Spleen (tissue), 11 donors: ENCODE results near the gene LTF. TPM values are rescaled to one million over a fixed set of nuclear protein-coding genes. Genes with fewer than 3 reads are reported as not detected.

Source experiments
- DNase-seq: peaks from one replicate; pipeline ENCODE4 v3.0.0-alpha.2; 2020
- H3K27ac ChIP-seq, 8 donors: fragments of 200-600 bp; sonication (generic) in 7 of 8; 1 replicate in 4 of 8; 2 replicates in 4 of 8; pipeline versions ENCODE4 v1.5.0 to v1.8.0; 2016 to 2021; ENCODE audit warnings: inconsistent platforms in 4 of 8, mild to moderate bottlenecking in 4 of 8, moderate library complexity in 1 of 8
- H3K27me3 ChIP-seq, 7 donors: fragments of 200-600 bp; sonication (generic) in 6 of 7; replicated peaks in 1 of 7; 1 replicate in 4 of 7; 2 replicates in 3 of 7; pipeline versions ENCODE4 v1.5.0 to v1.8.0; 2016 to 2021; ENCODE audit warnings: inconsistent platforms in 3 of 7, mild to moderate bottlenecking in 1 of 7
- H3K36me3 ChIP-seq, 6 donors: fragments of 200-600 bp; sonication (generic) in 5 of 6; 1 replicate in 4 of 6; 2 replicates in 2 of 6; pipeline versions ENCODE4 v1.5.0 to v1.8.0; 2016 to 2021; ENCODE audit warnings: inconsistent platforms in 2 of 6
- H3K4me1 ChIP-seq, 6 donors: fragments of 200-600 bp; sonication (generic) in 5 of 6; 1 replicate in 3 of 6; 2 replicates in 3 of 6; pipeline versions ENCODE4 v1.5.0 to v1.8.0; 2016 to 2021; ENCODE audit warnings: inconsistent platforms in 3 of 6
- H3K4me3 ChIP-seq, 8 donors: fragments of 200-600 bp; sonication (generic) in 7 of 8; 1 replicate in 4 of 8; 2 replicates in 4 of 8; pipeline versions ENCODE4 v1.5.0 to v1.8.0; 2016 to 2021; ENCODE audit warnings: inconsistent platforms in 4 of 8, mild to moderate bottlenecking in 4 of 8, moderate library complexity in 2 of 8
- H3K9me3 ChIP-seq, 8 donors: fragments of 200-600 bp; sonication (generic) in 7 of 8; 1 replicate in 4 of 8; 2 replicates in 4 of 8; pipeline versions ENCODE4 v1.5.0 to v1.8.0; 2016 to 2021; ENCODE audit warnings: inconsistent platforms in 4 of 8
- CTCF ChIP-seq, 11 experiments: fragments of 200-600 bp in 7 of 11; fragments of 450-650 bp in 4 of 11; sonication (generic) in 4 of 11; IDR thresholded peaks in 8 of 11; conservative IDR thresholded peaks in 3 of 11; 1 replicate in 7 of 11; 2 replicates in 4 of 11; pipeline versions ENCODE4 v1.4.0 to v1.8.0; 2016 to 2021; ENCODE audit warnings: antibody characterized with exemption in 11 of 11, inconsistent platforms in 4 of 11, mild to moderate bottlenecking in 1 of 11
- POLR2A ChIP-seq, 3 donors: fragments of 450-650 bp; IDR thresholded peaks; one replicate each; pipeline ENCODE4 v1.5.1; 2017; ENCODE audit warnings: antibody characterized with exemption in 3 of 3, mild to moderate bottlenecking in 1 of 3
- POLR2AphosphoS5 ChIP-seq, 3 donors: sonication (generic); formaldehyde crosslinking; IDR thresholded peaks; one replicate each; pipeline ENCODE4 v1.5.1; 2017; ENCODE audit warnings: antibody characterized with exemption in 3 of 3
- WGBS, 5 donors: extraction: QIAGEN DNeasy Blood & Tissue Kit in 3 of 5; methylation state at CpG; one replicate each; pipeline versions ENCODE4 v1.1.5 to v1.1.7; 2013 to 2018; 5-methylcytosine and 5-hydroxymethylcytosine counted together
- intact Hi-C: fragments of 100-400 bp; cut with DNase I; formaldehyde crosslinking; loops from one replicate; pipeline ENCODE4 v1.15.0; 2023; ENCODE audit warnings: low total_unique reads
- polyA plus RNA-seq, 3 donors: library from polyadenylated mRNA; stranded (reverse); fragments of 200-250 nt; gene quantifications; one replicate each; pipeline ENCODE4 v1.2.1, GENCODE V29; 2013
- total RNA-seq, 7 donors: library from RNA; depleted of rRNA in 3 of 7; stranded (reverse); fragments of >200 nt in 3 of 7; fragmentation: NEBNext Ultra II Directional in 4 of 7; extraction: Animal tissue kit (Norgen Biotek cat#: 25700) in 4 of 7; gene quantifications; one replicate each; pipeline versions ENCODE4 v1.1.0 to v1.2.1, GENCODE V29; 2016 to 2021
- donor health status: healthy with polysubstance abuse.
- donor health status: DM: no; HTN: no; CAD: no; lungs with moderate emphysema.
- donor health status: DM: no; HTN: no; CAD: no.
- donor health status: Bipolar disorder and iron deficiency.
- donor health status: healthy.
- donor health status: DM: no; HTN: no; CAD: no.
- donor health status: DM: yes; HTN: yes; CAD: no.

Gene LTF
- total and polyA plus RNA-seq, 10 donors = 15.2 to 598 (median 56.0) TPM

- H3K4me3 ChIP-seq = no peak overlapping the region
- WGBS, 5 donors = 93 to 98% (median 94%) methylated on average over 7 of the region's 7 CpGs
- H3K9me3 ChIP-seq = no peaks in the 10 kb centered on the region
- intact Hi-C loops = no loop called here
- no peaks in the 10 kb centered on the region for H3K27me3 ChIP-seq
- H3K4me1 ChIP-seq = peaks cover 0 to 62% (median 27%) of the 10 kb centered on the region in 6 donors
- no peaks in the 10 kb centered on the region for H3K36me3 ChIP-seq
- peak overlapping the region in 2 of 8 donors; percentile 55 to 65 for H3K27ac ChIP-seq
- no peak for DNase-seq
- no peak for TF ChIP-seq POLR2AphosphoS5 (IDR thresholded peaks at IDR 0.05)
Observed at GRCh38 chr3:46397111-46397510, 67.6 kb downstream of the LTF start.

DNA sequence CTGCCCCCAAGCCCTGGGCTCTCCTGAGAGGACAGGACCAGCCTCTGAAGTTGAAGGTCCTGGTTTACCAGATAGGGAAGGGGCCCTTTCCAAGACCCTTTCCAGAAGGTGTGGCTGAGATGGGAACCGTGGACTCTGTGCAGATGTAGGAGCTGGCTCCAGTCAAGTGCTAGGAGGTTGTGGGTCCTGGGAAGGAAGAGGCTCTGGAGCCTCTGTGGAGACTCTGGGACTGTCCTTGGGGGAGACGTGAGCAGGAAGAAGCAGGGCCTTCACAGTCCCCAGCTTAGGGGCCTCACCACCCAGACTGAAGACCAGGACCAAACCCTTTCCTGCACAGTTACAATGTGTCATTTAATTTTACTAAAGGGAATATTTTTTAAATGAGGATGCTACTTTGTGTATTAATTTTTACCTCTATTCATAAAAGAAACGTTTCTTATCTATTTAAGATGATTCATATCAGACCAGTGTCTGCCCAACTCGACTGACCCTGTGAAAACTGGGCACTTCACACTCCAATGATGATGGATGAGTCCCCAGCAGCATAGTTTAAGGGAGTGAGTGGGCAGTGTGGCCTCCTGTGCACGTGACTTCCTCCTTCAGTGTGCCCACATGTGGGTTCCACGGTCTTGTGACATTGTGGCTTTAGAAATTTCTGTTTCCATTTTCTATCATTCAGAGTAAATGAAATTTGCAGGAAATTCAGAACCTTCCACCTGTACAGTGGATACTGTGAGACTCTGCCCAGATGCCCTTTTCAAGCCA, 68.8 kb downstream of the LTF start:
- WGBS, 5 donors = 24 to 41% (median 36%) methylated on average over 6 of the region's 6 CpGs
- TF ChIP-seq POLR2A (IDR thresholded peaks at IDR 0.05) (no peak), CTCF (IDR thresholded peaks at IDR 0.05 in 8 of 11, conservative IDR thresholded peaks at IDR 0.05 in 3 of 11) (no peak), POLR2AphosphoS5 (IDR thresholded peaks at IDR 0.05) (no peak)
- no peak for DNase-seq
- peak overlapping the region in 7 of 8 donors; percentile 30 to 65 (median 55) for H3K27ac ChIP-seq
- no peaks in the 10 kb centered on the region for H3K27me3 ChIP-seq
- no peak overlapping the region for H3K4me3 ChIP-seq
- intact Hi-C loops = no loop called here
- H3K4me1 ChIP-seq = peaks cover 0 to 62% (median 27%) of the 10 kb centered on the region in 6 donors
- no peaks in the 10 kb centered on the region for H3K9me3 ChIP-seq
- no peaks in the 10 kb centered on the region for H3K36me3 ChIP-seq

- Histone ChIP-seq H3K27me3 (no peaks in the 10 kb centered on the region), H3K4me1 (peaks cover 0 to 62% (median 27%) of the 10 kb centered on the region in 6 donors), H3K4me3 (no peak overlapping the region), H3K9me3 (no peaks in the 10 kb centered on the region), H3K27ac (peak overlapping the region in 7 of 8 donors; percentile 30 to 65 (median 55)), H3K36me3 (no peaks in the 10 kb centered on the region)
- intact Hi-C loops = no loop called here
- TF ChIP-seq CTCF (IDR thresholded peaks at IDR 0.05 in 8 of 11, conservative IDR thresholded peaks at IDR 0.05 in 3 of 11) (peak in 2 of 11 experiments; percentile 11 to 18), POLR2A (IDR thresholded peaks at IDR 0.05) (no peak), POLR2AphosphoS5 (IDR thresholded peaks at IDR 0.05) (peak in 1 of 3 donors; percentile 45)
- WGBS, 5 donors = 53 to 71% (median 64%) methylated on average over 6 of the region's 6 CpGs
- DNase-seq = no peak
Observed at GRCh38 chr3:46395210-46395661, 69.5 kb downstream of the LTF start.

DNA sequence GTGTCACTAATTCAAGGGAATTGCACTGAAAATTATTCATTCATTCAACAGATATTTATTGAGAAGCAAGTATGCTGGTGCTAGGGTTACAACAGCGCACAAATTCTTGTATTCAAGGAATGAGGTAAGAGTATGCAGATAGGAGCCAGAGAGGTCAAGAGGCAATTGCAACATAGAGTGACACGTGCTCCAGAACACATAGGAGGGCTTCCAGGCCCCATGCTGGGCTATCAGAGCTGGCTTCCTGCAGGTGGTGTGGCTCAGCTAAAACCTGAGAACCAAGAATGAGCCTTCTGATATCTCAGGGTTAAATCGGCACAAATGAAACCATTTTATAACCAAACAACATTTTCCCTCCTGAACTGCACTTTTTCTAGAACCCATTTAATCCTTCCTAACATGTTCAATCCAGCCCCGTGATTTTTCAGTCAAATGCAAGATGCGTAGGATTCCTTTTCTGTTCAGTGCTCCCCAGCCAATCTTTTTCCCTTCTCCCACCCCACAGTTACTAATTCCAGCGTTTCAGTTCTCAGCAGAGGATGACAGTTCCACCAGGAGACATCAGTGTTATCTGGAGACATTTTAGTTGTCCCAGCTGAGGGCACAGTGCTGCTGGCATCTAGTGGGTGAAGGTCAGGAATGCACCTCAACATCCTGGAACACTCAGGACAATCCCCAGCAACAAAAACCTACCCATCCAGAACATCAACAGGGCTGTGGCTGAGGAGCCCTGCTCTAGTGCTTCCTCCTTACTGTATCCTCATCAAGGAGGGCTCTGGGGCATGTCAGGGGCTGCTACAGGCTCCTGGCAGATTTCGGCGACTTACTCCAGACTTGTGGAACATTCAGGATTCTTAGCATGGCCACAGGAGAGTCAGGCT, 70.9 kb downstream of the LTF start:
- H3K27ac ChIP-seq = peak overlapping the region in 2 of 8 donors; percentile 19 to 65
- intact Hi-C loops = no loop called here
- H3K4me3 ChIP-seq = no peak overlapping the region
- WGBS, 5 donors = 69 to 78% (median 74%) methylated on average over 8 of the region's 8 CpGs
- TF ChIP-seq POLR2A (IDR thresholded peaks at IDR 0.05) (no peak), CTCF (IDR thresholded peaks at IDR 0.05 in 8 of 11, conservative IDR thresholded peaks at IDR 0.05 in 3 of 11) (no peak), POLR2AphosphoS5 (IDR thresholded peaks at IDR 0.05) (no peak)
- no peaks in the 10 kb centered on the region for H3K27me3 ChIP-seq
- H3K4me1 ChIP-seq = peaks cover 0 to 50% (median 25%) of the 10 kb centered on the region in 6 donors
- no peaks in the 10 kb centered on the region for H3K36me3 ChIP-seq
- DNase-seq = no peak
- H3K9me3 ChIP-seq = no peaks in the 10 kb centered on the region
